ENCODE results near the gene TOM1. TPM values are rescaled to one million over a fixed set of nuclear protein-coding genes. Genes with fewer than 3 reads are reported as not detected.

TOM1 gene
- total RNA-seq, 3 donors from 2014 or later: 20.5 to 24.7 (median 23.0) TPM

DNA sequence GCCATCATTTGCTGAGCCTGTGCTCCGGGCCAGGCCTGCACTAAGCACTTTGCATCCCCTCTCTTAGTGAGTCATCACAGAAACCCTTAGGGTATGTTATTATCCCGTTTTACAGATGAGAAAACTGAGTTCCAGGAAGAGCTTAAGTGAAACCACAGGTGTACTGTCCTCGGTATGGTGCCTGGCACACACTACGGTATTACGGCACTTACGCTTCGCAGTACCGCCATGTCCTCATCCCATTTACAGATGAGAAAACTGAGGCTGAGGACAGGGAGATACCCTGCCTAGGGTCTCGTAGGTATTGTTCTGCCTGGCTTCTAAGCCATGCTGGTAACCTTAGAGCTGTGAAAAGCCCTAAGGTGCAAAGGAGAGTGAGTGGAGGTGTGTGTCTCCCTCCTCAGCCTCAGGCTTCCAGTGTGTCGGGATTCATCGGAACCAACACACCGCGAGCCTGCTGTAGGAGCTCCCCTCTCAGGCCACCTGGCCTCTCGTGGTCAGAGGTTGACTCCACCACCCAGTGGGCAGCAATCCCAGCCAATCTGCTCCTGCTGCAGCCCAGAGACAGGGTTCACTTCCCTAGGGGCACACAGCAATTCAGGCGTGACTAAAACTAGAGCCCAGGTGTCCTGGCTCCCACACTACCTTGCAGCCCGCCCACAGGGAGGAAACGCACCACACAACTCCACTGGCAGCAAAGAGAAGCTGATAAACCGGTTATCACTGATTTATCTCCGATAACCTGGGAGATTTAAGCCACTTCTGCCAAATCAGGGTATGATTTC is 41.6 kb downstream of the TOM1 start:
- Mint-ChIP-seq H3K9me3 (no peaks in the 10 kb centered on the region), H3K27me3 (ENCODE audit: low read depth) (no peaks in the 10 kb centered on the region), H3K36me3 (ENCODE audit: insufficient read depth) (peaks cover 14% of the 10 kb centered on the region), H3K4me3 (no peak overlapping the region), H3K4me1 (ENCODE audit: low read depth) (no peaks in the 10 kb centered on the region)
- DNase-seq (no peak), ATAC-seq (no peak)

DNA sequence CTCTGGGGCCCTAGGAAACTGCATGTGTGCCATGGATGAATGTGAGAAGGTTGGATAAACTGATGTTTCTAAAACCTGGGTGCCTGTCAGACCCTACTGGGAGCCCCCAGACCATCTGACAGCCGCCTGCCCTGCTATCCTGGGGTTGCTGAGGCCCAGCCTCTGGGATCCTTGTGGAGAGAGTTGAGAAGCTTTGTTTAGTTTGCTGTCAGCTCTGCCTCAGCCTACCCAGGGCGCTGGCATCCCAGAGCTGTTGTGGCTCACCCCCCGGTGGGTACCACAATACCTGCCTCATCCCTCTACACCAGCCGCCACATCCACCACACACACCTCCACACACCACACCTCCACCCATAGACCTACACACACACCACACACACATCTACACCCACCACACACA is 42.7 kb downstream of the TOM1 start:
- peaks cover 14% of the 10 kb centered on the region for H3K36me3 Mint-ChIP-seq (ENCODE audit: insufficient read depth)
- no peak overlapping the region for H3K4me3 Mint-ChIP-seq
- no peaks in the 10 kb centered on the region for H3K27me3 Mint-ChIP-seq (ENCODE audit: low read depth)
- DNase-seq (no peak), ATAC-seq (no peak)
- no peaks in the 10 kb centered on the region for H3K4me1 Mint-ChIP-seq (ENCODE audit: low read depth)
- no peaks in the 10 kb centered on the region for H3K9me3 Mint-ChIP-seq

DNA sequence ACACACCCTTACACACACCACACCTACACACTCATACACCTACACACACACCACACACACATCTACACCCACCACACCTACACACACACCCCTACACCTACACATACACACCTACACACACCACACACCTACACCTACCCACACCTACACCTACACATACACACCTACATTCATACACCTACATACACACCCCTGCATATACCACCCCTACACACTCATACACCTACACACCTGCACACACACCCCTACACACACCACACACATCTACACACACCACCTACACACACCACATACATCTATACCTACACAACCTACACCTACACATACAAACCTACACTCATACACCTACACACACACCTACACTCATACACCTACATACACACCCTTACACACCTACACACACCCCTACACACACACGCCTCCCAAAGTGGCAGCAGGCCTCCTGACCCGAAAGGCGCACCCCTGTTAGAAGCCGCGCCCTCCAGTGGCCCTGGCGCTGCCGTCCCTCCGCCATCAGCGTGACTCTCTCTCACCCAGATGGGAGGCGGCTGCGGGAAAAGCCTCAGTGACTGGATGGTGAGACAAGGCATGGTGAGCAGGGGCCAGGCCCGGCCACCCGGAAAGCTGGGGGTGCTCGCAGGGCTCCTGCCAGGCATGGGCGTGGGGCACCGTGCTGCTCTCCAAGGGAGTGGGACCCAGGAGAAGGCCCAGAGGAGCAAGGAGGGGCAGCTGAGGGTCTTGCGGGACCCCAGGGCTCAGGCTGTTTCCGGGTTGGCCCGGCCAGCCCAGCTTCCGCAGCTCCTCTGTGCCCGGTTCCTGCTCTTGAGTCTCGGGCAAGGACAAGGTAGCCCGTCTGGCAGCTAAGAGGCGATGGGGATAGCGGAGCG is 44.2 kb downstream of the TOM1 start:
- ATAC-seq (peak in 1 of 2 donors; percentile 32), DNase-seq (no peak)
- Mint-ChIP-seq H3K36me3 (ENCODE audit: insufficient read depth) (peaks cover 12% of the 10 kb centered on the region), H3K9me3 (no peaks in the 10 kb centered on the region), H3K27me3 (ENCODE audit: low read depth) (no peaks in the 10 kb centered on the region), H3K4me3 (no peak overlapping the region), H3K4me1 (ENCODE audit: low read depth) (no peaks in the 10 kb centered on the region)

DNA sequence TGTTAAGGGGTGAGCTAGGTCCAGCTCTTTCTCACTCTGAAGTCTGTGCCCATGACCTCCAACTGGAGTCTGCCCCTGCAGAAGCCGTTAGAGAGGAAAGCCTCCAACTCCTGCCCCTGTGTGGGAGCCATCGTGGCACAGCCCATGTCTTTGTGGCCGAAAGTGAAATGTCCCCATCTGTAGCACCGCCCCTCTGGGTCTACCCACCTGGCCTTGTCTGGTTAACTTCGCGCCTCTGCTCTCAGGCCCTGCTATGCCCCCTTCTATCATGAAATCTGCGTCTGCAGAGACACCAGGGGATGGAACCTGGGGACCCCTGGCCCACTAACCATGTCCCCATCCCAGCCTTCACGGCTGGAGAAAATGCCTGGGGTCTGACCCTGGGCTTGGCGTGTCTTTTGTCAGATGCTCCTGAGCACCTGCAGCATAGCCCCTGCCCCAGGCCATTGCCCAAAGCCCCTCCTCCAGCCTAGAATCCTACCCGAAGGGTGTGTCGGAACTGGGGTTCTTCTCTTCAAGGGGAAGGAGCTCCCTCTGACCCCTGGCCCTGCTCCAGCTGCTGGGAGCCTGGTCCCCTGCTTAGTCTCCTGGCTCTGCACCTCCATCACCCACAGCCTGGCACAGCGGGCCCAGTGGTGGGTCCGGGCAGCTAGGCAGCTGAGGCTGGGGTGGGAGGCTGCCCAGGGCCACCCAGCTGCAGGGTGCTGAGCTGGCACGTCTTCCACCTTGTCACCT is 45.4 kb downstream of the TOM1 start:
- peaks cover 2% of the 10 kb centered on the region for H3K4me1 Mint-ChIP-seq (ENCODE audit: low read depth)
- ATAC-seq (no peak), DNase-seq (no peak)
- no peaks in the 10 kb centered on the region for H3K27me3 Mint-ChIP-seq (ENCODE audit: low read depth)
- peaks cover 8% of the 10 kb centered on the region for H3K36me3 Mint-ChIP-seq (ENCODE audit: insufficient read depth)
- no peak overlapping the region for H3K4me3 Mint-ChIP-seq
- H3K9me3 Mint-ChIP-seq: no peaks in the 10 kb centered on the region

DNA sequence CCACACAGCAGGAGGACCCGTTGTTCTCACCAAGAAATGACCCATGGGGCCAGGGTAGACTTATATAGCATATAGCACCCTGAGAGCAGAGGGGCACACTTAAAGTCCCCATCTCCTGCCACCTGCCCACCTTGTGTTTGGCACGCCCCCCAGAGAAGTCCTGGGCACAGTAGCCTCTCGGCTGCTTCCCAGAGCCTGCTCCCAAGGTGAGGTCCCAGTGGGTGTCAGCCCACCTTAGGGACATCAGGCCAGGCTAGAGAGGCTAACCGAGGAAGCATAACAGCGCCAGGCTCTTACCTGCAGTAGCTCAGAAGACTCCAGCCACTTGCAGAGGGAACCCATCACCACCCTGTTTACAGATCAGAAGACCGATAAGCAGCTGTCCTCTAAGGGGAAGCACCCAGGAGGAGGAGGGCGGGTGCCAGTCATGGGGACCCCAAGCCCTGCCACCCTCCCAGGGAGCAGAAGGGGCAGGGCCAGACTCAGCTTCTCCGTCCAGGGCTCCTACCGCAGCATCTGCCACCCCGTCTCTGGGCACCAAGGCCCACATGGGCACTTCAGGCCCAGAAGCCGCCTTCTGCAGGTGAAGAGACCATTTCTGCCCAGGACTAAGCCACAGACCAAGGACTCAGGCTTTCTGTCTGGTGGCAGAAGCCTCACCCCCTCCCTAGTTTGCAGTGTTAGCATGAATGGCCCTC is 46.3 kb downstream of the TOM1 start:
- H3K9me3 Mint-ChIP-seq: no peaks in the 10 kb centered on the region
- peaks cover 3% of the 10 kb centered on the region for H3K36me3 Mint-ChIP-seq (ENCODE audit: insufficient read depth)
- H3K27me3 Mint-ChIP-seq (ENCODE audit: low read depth): no peaks in the 10 kb centered on the region
- no peak overlapping the region for H3K4me3 Mint-ChIP-seq
- DNase-seq: no peak
- ATAC-seq: no peak
- H3K4me1 Mint-ChIP-seq (ENCODE audit: low read depth): peaks cover 7% of the 10 kb centered on the region

DNA sequence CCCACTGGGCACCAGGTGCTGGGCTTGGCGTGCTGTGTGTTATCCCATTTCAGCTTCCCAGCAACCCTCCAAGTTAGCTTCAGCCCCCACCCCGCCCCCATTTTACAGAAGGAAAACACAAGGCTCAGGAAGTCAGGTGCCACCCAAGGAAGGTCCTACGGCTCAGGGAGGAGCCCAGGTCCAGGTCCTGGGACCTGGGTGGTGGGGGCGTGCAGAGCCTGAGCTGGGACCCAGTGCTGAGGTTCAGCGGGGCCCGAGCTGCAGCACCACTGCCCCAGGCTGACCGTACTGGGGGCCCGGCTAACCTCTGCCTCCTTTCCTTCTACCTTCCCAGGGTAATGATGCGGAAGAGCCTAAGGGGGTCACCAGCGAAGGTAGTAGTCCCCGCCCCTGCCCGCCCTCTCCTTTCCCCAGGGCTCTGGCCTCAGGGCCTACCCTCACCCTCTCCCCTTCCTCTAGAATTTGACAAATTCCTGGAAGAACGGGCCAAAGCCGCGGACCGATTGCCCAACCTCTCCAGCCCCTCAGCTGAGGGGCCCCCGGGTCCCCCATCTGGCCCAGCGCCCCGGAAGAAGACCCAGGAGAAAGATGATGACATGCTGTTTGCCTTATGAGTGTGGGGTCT is 47.0 kb downstream of the TOM1 start:
- no peaks in the 10 kb centered on the region for H3K9me3 Mint-ChIP-seq
- peaks cover 3% of the 10 kb centered on the region for H3K27me3 Mint-ChIP-seq (ENCODE audit: low read depth)
- H3K36me3 Mint-ChIP-seq (ENCODE audit: insufficient read depth): peaks cover 2% of the 10 kb centered on the region
- ATAC-seq: no peak
- H3K4me1 Mint-ChIP-seq (ENCODE audit: low read depth): peaks cover 14% of the 10 kb centered on the region
- no peak overlapping the region for H3K4me3 Mint-ChIP-seq
- no peak for DNase-seq

DNA sequence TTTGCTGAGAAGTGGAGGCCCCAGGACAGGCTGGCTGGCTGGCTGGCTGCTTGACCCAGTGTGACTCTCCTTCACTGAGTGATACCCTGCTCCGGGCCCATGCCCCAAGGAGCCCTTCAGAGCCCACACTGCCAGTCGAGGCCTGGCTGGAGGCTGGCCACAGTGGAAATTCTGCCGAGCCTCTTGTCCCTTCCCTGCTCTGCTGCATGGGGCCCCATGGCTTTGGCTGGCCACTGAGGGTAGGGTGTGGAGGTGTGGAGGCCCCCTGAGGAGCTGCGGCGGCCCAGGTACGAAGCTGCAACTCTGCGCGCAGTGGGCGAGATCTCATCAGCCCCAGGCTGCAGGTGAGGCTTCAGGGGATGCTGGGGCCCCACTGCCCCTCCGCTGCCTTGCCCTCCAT is 47.8 kb downstream of the TOM1 start:
- H3K4me1 Mint-ChIP-seq (ENCODE audit: low read depth): peaks cover 19% of the 10 kb centered on the region
- no peak for ATAC-seq
- peaks cover 2% of the 10 kb centered on the region for H3K36me3 Mint-ChIP-seq (ENCODE audit: insufficient read depth)
- peaks cover 3% of the 10 kb centered on the region for H3K27me3 Mint-ChIP-seq (ENCODE audit: low read depth)
- no peak for DNase-seq
- no peaks in the 10 kb centered on the region for H3K9me3 Mint-ChIP-seq
- no peak overlapping the region for H3K4me3 Mint-ChIP-seq

DNA sequence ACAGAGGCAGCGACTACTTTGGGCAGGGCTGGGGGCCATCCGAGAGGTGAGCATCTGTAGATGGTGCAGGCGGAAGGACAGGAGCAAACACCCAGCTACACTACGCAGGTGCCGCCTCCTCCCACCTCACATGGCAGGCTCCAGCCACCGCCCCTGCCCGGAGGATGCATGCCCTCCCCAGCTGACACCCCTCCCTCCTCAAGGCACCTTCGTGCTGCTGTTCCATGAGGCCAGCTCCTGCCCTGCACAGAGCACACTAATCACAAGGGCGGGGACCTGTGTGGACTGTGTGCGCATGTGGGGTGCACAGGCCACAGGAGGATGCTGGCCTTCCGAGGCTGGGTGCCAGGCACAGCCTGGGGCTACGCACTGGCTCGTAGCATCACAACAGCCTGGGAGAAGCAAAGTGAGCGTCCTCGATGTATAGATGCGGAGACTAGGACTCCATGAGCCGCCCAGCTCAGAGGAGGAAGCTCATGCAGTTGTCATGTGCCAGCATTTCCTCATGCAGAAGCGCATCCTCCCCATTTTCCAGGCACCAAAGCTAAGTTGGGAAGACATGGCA is 48.4 kb downstream of the TOM1 start:
- Mint-ChIP-seq H3K4me1 (ENCODE audit: low read depth) (peaks cover 24% of the 10 kb centered on the region), H3K27me3 (ENCODE audit: low read depth) (peaks cover 3% of the 10 kb centered on the region), H3K9me3 (no peaks in the 10 kb centered on the region), H3K36me3 (ENCODE audit: insufficient read depth) (peaks cover 2% of the 10 kb centered on the region), H3K4me3 (no peak overlapping the region)
- DNase-seq: no peak
- no peak for ATAC-seq

DNA sequence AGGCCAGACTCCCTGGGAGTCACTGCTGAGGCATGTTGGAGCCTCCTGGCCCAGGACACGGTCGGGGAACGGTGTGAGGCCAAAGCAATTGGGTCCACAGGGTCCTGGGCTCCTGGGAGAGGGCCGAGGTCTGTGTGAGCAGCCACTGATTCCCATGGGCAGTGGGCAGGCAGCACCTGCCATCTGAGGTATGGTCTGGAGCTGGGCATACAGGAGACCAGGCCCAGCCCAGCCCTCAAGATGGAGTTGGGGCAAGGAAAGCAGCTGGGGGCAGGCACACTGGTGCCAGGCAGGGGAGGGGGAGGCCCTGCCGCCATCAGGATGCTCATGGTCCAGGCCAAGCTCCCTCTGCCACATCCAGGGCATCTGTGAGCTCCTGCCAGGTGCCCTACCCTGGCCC is 49.0 kb downstream of the TOM1 start:
- Mint-ChIP-seq H3K4me3 (no peak overlapping the region), H3K36me3 (ENCODE audit: insufficient read depth) (peaks cover 2% of the 10 kb centered on the region), H3K27me3 (ENCODE audit: low read depth) (peaks cover 3% of the 10 kb centered on the region), H3K9me3 (no peaks in the 10 kb centered on the region), H3K4me1 (ENCODE audit: low read depth) (peaks cover 25% of the 10 kb centered on the region)
- ATAC-seq: no peak
- DNase-seq: no peak

DNA sequence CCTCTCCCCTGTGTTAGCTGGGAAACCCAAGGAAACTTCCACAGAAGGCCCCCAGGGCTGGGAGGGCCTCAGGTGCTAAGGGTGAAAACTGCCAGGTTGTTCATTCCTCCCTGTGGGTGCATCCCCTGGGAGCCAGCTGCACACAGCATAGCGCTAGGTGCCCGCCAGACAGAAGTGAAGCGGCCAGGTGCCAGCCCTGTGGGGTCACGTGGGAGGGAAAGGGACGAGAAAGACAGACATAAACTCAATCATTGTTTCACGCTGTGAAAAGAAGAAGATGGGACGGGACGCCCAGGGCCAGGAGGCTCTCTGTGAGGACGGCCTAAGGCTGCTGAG is 49.6 kb downstream of the TOM1 start:
- no peaks in the 10 kb centered on the region for H3K9me3 Mint-ChIP-seq
- peaks cover 3% of the 10 kb centered on the region for H3K27me3 Mint-ChIP-seq (ENCODE audit: low read depth)
- H3K4me3 Mint-ChIP-seq: no peak overlapping the region
- DNase-seq (no peak), ATAC-seq (no peak)
- H3K4me1 Mint-ChIP-seq (ENCODE audit: low read depth): peaks cover 25% of the 10 kb centered on the region
- peaks cover 2% of the 10 kb centered on the region for H3K36me3 Mint-ChIP-seq (ENCODE audit: insufficient read depth)

DNA sequence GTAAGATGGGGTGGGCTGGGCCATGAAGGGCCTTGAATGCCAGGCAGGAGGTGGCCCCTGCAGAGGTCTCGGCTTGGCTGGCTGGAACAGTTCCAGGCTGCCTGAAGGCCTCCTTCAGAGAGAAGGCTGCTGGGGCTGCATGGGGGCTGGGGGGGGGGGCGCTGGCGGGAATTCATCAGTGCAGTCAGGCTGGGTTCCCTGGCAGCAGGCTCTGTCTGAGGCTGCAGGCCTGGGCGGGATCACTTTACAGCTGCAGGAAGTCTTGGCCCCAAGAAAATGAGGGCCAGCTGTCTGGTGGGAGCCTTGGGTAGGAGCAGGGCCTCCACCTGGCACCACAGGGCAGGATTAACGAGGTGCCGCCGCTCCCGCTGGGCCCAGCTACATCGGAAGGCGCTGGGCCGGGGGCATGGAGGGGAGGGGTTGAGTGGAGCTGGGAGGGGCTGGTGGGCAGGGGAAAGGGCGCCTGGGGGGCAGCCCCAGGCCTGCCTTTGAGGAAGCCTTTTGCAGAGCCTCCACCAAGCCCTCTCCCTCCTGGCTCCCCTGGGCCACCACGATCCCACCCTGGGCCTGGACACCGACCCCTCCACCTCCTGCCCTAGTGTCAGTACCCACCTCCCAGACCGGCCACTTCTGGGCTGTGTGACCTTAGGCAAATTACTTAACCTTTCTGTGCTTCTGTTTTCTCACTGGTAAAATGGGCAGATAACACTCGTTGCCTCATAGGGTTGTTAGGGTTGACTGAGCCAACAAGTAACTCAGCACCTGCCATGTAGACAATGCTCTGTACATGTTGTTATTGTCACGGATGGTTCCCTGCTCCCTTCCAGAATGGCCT is 50.2 kb downstream of the TOM1 start:
- no peak for DNase-seq
- no peaks in the 10 kb centered on the region for H3K9me3 Mint-ChIP-seq
- ATAC-seq: no peak
- peaks cover 2% of the 10 kb centered on the region for H3K36me3 Mint-ChIP-seq (ENCODE audit: insufficient read depth)
- H3K4me1 Mint-ChIP-seq (ENCODE audit: low read depth): peaks cover 25% of the 10 kb centered on the region
- no peak overlapping the region for H3K4me3 Mint-ChIP-seq
- peaks cover 3% of the 10 kb centered on the region for H3K27me3 Mint-ChIP-seq (ENCODE audit: low read depth)

DNA sequence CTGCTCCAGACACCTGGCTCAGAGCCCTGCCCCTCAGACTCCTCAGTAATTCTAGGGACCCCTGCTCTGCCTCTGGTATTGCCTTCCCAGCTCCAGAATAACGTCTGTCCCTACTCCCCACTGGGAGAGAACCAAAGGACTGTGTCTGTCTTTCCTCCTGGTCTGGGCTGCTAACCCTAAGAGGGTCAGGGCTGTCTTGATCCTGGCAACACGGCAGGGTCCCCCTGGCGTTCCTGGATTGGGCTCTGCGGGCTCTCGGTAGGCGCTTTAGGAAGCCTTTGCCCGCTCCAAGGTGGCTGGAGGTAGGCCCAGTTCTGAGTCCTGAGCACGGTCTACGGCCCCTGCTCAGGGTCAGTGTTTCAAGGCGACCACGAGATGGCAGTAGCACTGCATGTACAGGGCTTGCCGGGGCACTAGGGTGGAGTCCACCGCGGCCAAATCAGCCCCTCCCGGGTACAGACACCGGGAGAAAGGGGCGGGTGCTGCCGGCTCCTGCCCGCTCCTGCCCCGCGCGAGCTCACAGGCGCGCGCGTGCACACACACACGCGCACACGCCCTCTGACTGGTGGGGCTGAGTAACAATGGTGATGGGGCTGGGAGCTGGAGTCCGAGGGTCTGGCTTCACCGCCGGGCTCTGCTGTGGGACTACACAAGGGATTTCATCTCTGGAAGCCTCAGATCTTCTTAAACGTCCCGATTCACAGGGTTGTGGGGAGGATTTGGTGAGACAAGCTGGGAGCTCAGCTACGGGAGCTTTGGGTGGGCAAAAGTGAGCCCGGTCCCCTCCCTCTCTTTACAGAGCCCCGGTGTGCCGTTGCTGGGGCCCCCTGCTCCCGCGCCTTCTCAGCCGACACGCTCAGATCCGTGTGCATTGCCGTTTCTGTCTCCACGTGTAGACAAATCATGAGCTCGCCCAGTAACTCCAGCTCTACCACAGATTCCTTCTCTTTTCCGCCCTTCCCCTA is 51.1 kb downstream of the TOM1 start:
- Mint-ChIP-seq H3K4me3 (peak overlapping the region; percentile 75), H3K9me3 (no peaks in the 10 kb centered on the region), H3K27me3 (ENCODE audit: low read depth) (peaks cover 3% of the 10 kb centered on the region), H3K36me3 (ENCODE audit: insufficient read depth) (peaks cover 2% of the 10 kb centered on the region), H3K4me1 (ENCODE audit: low read depth) (peaks cover 25% of the 10 kb centered on the region)
- ATAC-seq: peak; percentile 92
- DNase-seq: peak; percentile 78

Data from activated T-cell treated with anti-CD3 and anti-CD28 coated beads, Interleukin-2, amount 50 U/mL, for 4 hours (primary cell).